Common myeloid progenitor, CD34-positive (primary cell): Measurements from ENCODE around the gene PDE4B.
A peak's percentile ranks its signal among the peaks of the same experiment; 100 is the strongest.
"Not testable (repeated sequence)": the region's sequence is repeated elsewhere in the genome, so short reads cannot be mapped to it uniquely, and the experiment has no call there.

Experiments
- CTCF ChIA-PET: fragments of 350-600 bp; sonication (Branson Sonifier 250); formaldehyde crosslinking; loops from one replicate; lab custom pipeline; 2021; ENCODE audit warnings: antibody characterized with exemption; lab: Charles Lee
- POLR2A ChIA-PET: fragments of 350-600 bp; sonication (Branson Sonifier 250); formaldehyde crosslinking; loops from one replicate; lab custom pipeline; 2021; ENCODE audit warnings: antibody characterized with exemption; lab: Charles Lee
- DNase-seq, 3 donors: peaks; one replicate each; pipeline versions ENCODE4 v3.0.0 to v3.0.0-alpha.2; 2013
- H3K27ac ChIP-seq, 2 experiments: 1 replicate in 1 of 2; 2 replicates in 1 of 2; pipeline ENCODE4 v1.7.0; 2013; ENCODE audit warnings: inconsistent platforms in 2 of 2, low read length in 2 of 2, mild to moderate bottlenecking in 2 of 2, low read depth in 1 of 2, moderate library complexity in 1 of 2; ENCODE audit not compliant: severe bottlenecking in 2 of 2, insufficient read depth in 1 of 2, poor library complexity in 1 of 2
- H3K27me3 ChIP-seq, 5 experiments: replicated peaks in 2 of 5; 1 replicate in 3 of 5; 2 replicates in 2 of 5; pipeline versions ENCODE4 v1.6.1 to v1.7.0; 2013; ENCODE audit warnings: low read length in 4 of 5, mild to moderate bottlenecking in 2 of 5, moderate library complexity in 2 of 5, inconsistent platforms in 1 of 5; ENCODE audit not compliant: insufficient read depth in 5 of 5, control insufficient read depth in 4 of 5
- H3K36me3 ChIP-seq, 4 experiments: 1 replicate in 2 of 4; 2 replicates in 2 of 4; pipeline versions ENCODE4 v1.6.1 to v1.7.0; 2013; ENCODE audit warnings: low read length in 3 of 4, control low read depth in 1 of 4, mild to moderate bottlenecking in 1 of 4; ENCODE audit not compliant: control insufficient read depth in 4 of 4, insufficient read depth in 4 of 4
- H3K4me1 ChIP-seq, 4 experiments: 1 replicate in 3 of 4; 2 replicates in 1 of 4; pipeline versions ENCODE4 v1.6.1 to v1.7.1; 2013; ENCODE audit warnings: low read length in 3 of 4, mild to moderate bottlenecking in 3 of 4, control low read depth in 1 of 4, inconsistent platforms in 1 of 4, moderate library complexity in 1 of 4; ENCODE audit not compliant: control insufficient read depth in 4 of 4, insufficient read depth in 4 of 4; ENCODE audit errors: control extremely low read depth in 1 of 4
- H3K4me3 ChIP-seq, 7 experiments: 1 replicate in 4 of 7; 2 replicates in 3 of 7; pipeline versions ENCODE4 v1.5.1 to v1.7.0; 2013; ENCODE audit warnings: mild to moderate bottlenecking in 7 of 7, low read length in 6 of 7, moderate library complexity in 6 of 7, inconsistent platforms in 2 of 7, low read depth in 2 of 7, control low read depth in 1 of 7; ENCODE audit not compliant: insufficient read depth in 4 of 7, control insufficient read depth in 1 of 7; ENCODE audit errors: extremely low read depth in 1 of 7
- H3K9me3 ChIP-seq, 5 experiments: 1 replicate in 4 of 5; 2 replicates in 1 of 5; pipeline versions ENCODE4 v1.6.1 to v1.7.1; 2013; ENCODE audit warnings: low read length in 4 of 5, mild to moderate bottlenecking in 2 of 5, inconsistent platforms in 1 of 5, low read depth in 1 of 5, moderate library complexity in 1 of 5; ENCODE audit not compliant: control insufficient read depth in 4 of 5, insufficient read depth in 2 of 5; ENCODE audit errors: control extremely low read depth in 1 of 5
- WGBS: methylation state at CpG from one replicate; pipeline ENCODE4 v1.1.5; 2013; ENCODE audit not compliant: insufficient coverage; 5-methylcytosine and 5-hydroxymethylcytosine counted together

The PDE4B gene

DNA sequence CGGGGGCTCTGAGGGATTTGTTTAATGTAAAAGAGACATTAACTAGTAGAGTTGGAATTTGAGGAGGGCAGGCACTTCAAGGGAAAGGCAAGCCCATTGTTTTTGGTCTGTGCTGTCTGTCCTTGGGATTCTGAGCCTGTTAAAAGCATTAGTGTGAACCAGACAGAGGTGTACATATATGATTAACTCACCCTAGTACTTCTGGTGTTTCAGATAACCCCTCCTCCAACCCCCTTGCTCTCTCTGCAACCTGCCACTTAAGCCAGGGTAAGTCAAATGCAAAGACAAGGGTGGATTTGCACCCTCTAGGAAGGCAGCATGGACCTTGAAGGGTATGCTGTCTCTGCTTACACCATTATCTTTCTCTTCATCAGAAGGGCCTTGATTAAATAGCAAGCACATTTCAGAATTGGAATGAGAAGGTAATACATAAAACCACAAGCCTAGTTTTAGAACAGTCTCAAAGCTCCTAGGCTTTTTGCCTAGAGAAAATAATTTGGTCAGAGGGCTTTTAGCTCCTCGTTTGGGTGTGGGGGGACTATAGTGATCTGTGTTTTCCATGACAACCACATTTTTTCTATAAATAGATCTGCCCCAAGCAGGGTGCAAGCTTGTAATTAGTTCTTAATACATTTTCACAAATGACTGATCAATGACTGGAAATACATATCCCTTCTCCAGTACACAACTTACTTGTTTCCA is 620.6 kb downstream of the PDE4B start:
- CTCF ChIA-PET, result interaction anchor here (1.6 to 2.0 kb wide), 3 partner anchors 9 to 37 kb away, joined by 4 to 9 read pairs (median 8); no protein-coding TSS in a partner anchor
- DNase-seq, result peak in 2 of 3 donors; percentile 38 to 63
- Histone ChIP-seq H3K4me1 (peaks cover 0 to 29% (median 4%) of the 10 kb centered on the region in 4 experiments), H3K36me3 (no peaks in the 10 kb centered on the region), H3K27me3 (no peaks in the 10 kb centered on the region), H3K9me3 (peaks cover 0 to 24% (median 17%) of the 10 kb centered on the region in 5 experiments), H3K27ac (no peak overlapping the region), H3K4me3 (no peak overlapping the region)
- POLR2A ChIA-PET, result no interaction called here
- WGBS, result no CpG with 5 or more reads among the region's 2 CpGs

DNA sequence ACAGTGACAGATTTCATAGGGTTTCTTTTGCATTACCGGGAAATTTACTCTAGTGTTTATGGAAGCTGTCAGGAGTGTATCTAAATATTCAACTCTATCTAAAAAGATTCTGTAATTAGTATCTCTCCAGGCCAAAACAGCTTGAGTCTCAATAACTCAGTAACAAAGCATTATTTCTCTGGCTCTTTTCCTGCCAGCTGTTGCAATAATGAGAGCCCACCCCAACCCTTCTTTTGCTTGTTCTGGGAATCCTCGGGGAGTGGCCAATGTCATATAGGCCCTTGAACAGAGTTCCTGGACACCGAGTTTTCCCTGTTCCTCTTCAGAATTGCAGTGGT is 621.1 kb downstream of the PDE4B start:
- Histone ChIP-seq H3K27me3 (no peaks in the 10 kb centered on the region), H3K9me3 (peaks cover 0 to 29% (median 21%) of the 10 kb centered on the region in 5 experiments), H3K4me3 (no peak overlapping the region), H3K36me3 (no peaks in the 10 kb centered on the region), H3K27ac (no peak overlapping the region), H3K4me1 (peaks cover 0 to 29% (median 4%) of the 10 kb centered on the region in 4 experiments)
- 96% methylated on average over 2 of the region's 3 CpGs for WGBS
- ChIA-PET CTCF (interaction anchor here (1.3 to 2.0 kb wide), 5 partner anchors 9 to 38 kb away, joined by 4 to 9 read pairs (median 8); no protein-coding TSS in a partner anchor), POLR2A (no interaction called here)
- DNase-seq, result no peak

DNA sequence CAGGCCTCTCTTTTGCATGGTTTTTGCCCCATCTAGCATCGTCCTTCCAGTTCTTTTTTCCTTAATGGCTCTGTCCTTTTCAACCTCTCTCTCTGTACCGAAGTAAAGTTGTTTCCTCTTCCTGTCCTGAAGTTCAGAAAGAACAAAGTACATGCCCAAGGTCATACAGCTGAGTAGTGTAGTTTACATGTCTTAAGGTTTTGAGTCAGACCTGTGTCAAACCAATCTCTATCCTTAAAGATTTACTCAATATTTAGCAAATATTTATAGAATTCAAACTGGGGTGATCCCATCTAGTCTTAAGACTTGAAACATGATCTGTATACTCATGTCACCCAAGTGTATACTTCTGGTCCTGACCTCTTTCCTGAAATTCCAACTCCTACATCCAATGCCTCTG is 622.6 kb downstream of the PDE4B start:
- ChIA-PET CTCF (interaction anchor here (1.3 to 2.0 kb wide), 2 partner anchors 12 to 19 kb away, joined by 7 to 9 read pairs; no protein-coding TSS in a partner anchor), POLR2A (interaction anchor here (0.6 kb wide), 1 partner anchor 47 kb away, joined by 3 read pairs; no protein-coding TSS in a partner anchor)
- no peak overlapping the region for H3K27ac ChIP-seq
- H3K36me3 ChIP-seq, result no peaks in the 10 kb centered on the region
- no peak for DNase-seq
- peaks cover 0 to 35% (median 21%) of the 10 kb centered on the region in 5 experiments for H3K9me3 ChIP-seq
- peaks cover 0 to 29% (median 6%) of the 10 kb centered on the region in 4 experiments for H3K4me1 ChIP-seq
- WGBS, result 71% methylated on average over 2 of the region's 2 CpGs
- no peaks in the 10 kb centered on the region for H3K27me3 ChIP-seq
- no peak overlapping the region for H3K4me3 ChIP-seq

DNA sequence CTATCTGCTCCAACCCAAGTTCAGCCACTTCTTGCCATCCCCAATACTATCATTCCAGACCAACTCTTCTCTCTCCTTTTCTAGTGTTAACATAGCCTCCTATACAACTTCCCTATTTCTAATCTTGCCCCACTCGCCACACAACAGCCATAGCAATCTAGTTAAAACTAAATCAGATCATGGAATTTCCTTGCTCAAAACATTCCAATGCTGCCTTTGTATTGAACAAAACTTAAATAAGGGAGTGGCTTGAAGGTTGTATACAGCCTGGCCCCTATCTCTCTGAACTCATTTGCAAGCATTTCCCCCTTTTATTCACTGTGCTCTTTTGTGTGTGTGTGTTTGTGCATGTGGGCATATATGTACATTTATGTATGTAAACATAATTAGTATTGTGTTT is 623.2 kb downstream of the PDE4B start:
- Histone ChIP-seq H3K9me3 (peaks cover 0 to 35% (median 21%) of the 10 kb centered on the region in 5 experiments), H3K4me3 (no peak overlapping the region), H3K4me1 (peaks cover 0 to 29% (median 6%) of the 10 kb centered on the region in 4 experiments), H3K27ac (no peak overlapping the region), H3K27me3 (no peaks in the 10 kb centered on the region), H3K36me3 (no peaks in the 10 kb centered on the region)
- ChIA-PET POLR2A (interaction anchor here (0.6 kb wide), 1 partner anchor 48 kb away, joined by 3 read pairs; no protein-coding TSS in a partner anchor), CTCF (interaction anchor here (2.0 kb wide), 1 partner anchor 12 kb away, joined by 9 read pairs; no protein-coding TSS in a partner anchor)
- WGBS, result no CpG with 5 or more reads among the region's 1 CpG
- DNase-seq, result peak in 2 of 3 donors; percentile 30 to 49

DNA sequence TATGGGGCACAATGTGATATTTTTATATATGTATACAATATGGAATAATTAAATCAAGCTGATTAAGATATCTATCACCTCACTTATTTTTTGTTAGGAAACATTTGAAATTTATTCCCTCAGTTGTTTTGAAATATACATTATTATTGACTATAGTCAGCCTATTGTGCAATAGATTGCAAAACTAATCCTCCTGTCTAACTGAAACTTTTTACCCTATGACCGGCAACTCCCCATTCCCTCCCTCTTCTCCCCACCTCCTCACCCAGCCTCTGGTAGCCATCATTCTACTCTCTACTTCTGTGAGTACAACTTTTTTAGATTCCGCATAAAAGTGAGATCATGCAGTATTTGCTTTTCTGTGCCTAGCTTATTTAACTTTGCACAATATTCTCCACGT is 623.6 kb downstream of the PDE4B start:
- Histone ChIP-seq H3K9me3 (peaks cover 0 to 36% (median 21%) of the 10 kb centered on the region in 5 experiments), H3K4me1 (peaks cover 0 to 29% (median 6%) of the 10 kb centered on the region in 4 experiments), H3K27me3 (no peaks in the 10 kb centered on the region), H3K4me3 (no peak overlapping the region), H3K27ac (no peak overlapping the region), H3K36me3 (no peaks in the 10 kb centered on the region)
- DNase-seq, result no peak
- WGBS, result 93% methylated on average over 2 of the region's 3 CpGs
- ChIA-PET CTCF (interaction anchor here (1.0 to 1.2 kb wide), 3 partner anchors 20 to 26 kb away, joined by 3 to 7 read pairs (median 4); no protein-coding TSS in a partner anchor), POLR2A (no interaction called here)

DNA sequence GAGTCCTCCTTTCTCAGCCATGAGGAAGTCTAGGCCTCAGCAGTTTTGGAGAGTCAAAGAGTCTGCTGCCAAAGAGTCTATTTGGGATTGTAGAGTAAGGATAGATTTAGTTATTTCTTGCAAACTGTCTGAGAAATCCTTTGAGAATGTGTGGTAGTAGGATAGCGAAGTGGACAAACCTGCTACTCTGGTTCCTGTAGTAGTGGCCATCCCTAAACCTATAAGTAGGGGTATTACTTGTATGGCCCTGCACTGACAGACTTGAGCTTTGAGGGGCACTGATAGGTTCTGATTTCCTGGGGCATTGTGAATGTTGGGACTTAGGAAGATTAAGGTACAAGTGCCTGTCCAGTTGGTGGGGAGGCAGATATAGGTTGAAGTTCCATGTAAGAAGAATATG is 625.3 kb downstream of the PDE4B start:
- WGBS, result 100% methylated on average over 1 of the region's 1 CpG
- CTCF ChIA-PET, result interaction anchor here (1.0 to 1.2 kb wide), 2 partner anchors 26 to 28 kb away, joined by 3 read pairs; no protein-coding TSS in a partner anchor
- H3K27ac ChIP-seq, result no peak overlapping the region
- POLR2A ChIA-PET, result no interaction called here
- no peak overlapping the region for H3K4me3 ChIP-seq
- peaks cover 0 to 49% (median 21%) of the 10 kb centered on the region in 5 experiments for H3K9me3 ChIP-seq
- no peak for DNase-seq
- H3K27me3 ChIP-seq, result no peaks in the 10 kb centered on the region
- no peaks in the 10 kb centered on the region for H3K36me3 ChIP-seq
- peaks cover 0 to 23% (median 5%) of the 10 kb centered on the region in 4 experiments for H3K4me1 ChIP-seq

DNA sequence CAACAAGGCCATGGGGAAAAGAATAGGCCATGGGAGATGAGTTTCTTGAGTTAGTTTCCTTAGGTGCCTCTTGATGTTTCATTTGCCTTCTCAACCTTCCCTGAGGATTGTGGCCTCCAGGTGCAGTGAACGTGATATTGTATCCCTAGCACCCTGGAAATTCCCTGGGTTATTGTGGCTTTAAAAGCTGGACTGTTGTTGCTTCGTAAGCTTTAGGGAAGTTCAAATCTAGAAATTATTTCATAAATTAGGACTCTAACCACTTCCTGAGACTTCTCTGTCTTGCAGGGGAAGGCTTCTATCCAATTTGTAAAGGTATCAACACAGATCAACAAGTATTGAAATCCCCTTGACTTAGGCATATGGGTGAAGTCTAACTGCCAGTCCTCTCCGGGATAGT is 627.5 kb downstream of the PDE4B start:
- H3K27ac ChIP-seq, DNase-seq, H3K4me3 ChIP-seq, POLR2A ChIA-PET, H3K4me1 ChIP-seq, H3K36me3 ChIP-seq, H3K27me3 ChIP-seq: not testable (repeated sequence)
- peaks cover 0 to 50% (median 21%) of the 10 kb centered on the region in 5 experiments for H3K9me3 ChIP-seq
- CTCF ChIA-PET, result interaction anchor here (1.4 to 1.6 kb wide), 2 partner anchors 16 to 25 kb away, joined by 4 read pairs; no protein-coding TSS in a partner anchor
- WGBS, result 100% methylated on average over 1 of the region's 3 CpGs
